Activated CD8-positive, alpha-beta memory T cell treated with anti-CD3 and anti-CD28 coated beads, Interleukin-2, amount 10 ng/mL, durations not matched to agents 7 days and 5 days (primary cell): ENCODE data around the gene CIAO2B. TPM values are rescaled to one million over a fixed set of nuclear protein-coding genes. Genes with fewer than 3 reads are reported as not detected.
"Not testable (repeated sequence)": the region's sequence is repeated elsewhere in the genome, so short reads cannot be mapped to it uniquely, and the experiment has no call there.

Source experiments
- ATAC-seq: fragments of 150-1000 bp; cut with Tn5 transposase; one replicate; pipeline ENCODE4 v1.10.0; 2021; ENCODE audit warnings: moderate library complexity
- CTCF ChIA-PET: fragments of 350-600 bp; sonication (Branson Sonifier 250); formaldehyde crosslinking; loops from one replicate; lab custom pipeline; 2021; ENCODE audit warnings: antibody characterized with exemption; lab: Charles Lee
- DNase-seq: peaks from one replicate; pipeline ENCODE4 v3.0.0-alpha.2; 2020
- H3K27ac Mint-ChIP-seq: one replicate; pipeline ENCODE4 v1.8.0; 2021; ENCODE audit warnings: mild to moderate bottlenecking, mixed read lengths
- H3K27me3 Mint-ChIP-seq: one replicate; pipeline ENCODE4 v1.8.0; 2021; ENCODE audit warnings: mixed read lengths
- H3K36me3 Mint-ChIP-seq: one replicate; pipeline ENCODE4 v1.8.0; 2021; ENCODE audit warnings: mild to moderate bottlenecking, mixed read lengths
- H3K4me1 Mint-ChIP-seq: one replicate; pipeline ENCODE4 v1.8.0; 2021; ENCODE audit warnings: mixed read lengths
- H3K4me3 Mint-ChIP-seq: one replicate; pipeline ENCODE4 v1.8.0; 2021; ENCODE audit warnings: mild to moderate bottlenecking, moderate library complexity, mixed read lengths
- H3K9me3 Mint-ChIP-seq: one replicate; pipeline ENCODE4 v1.8.0; 2022; ENCODE audit warnings: low read depth, mixed read lengths
- total RNA-seq, 2 experiments: library from RNA; stranded (reverse); gene quantifications; one replicate each; pipeline ENCODE4 v1.2.3, GENCODE V29; 2021

CIAO2B gene
- total RNA-seq, 2 experiments from 2014 or later = 124 to 131 TPM

DNA sequence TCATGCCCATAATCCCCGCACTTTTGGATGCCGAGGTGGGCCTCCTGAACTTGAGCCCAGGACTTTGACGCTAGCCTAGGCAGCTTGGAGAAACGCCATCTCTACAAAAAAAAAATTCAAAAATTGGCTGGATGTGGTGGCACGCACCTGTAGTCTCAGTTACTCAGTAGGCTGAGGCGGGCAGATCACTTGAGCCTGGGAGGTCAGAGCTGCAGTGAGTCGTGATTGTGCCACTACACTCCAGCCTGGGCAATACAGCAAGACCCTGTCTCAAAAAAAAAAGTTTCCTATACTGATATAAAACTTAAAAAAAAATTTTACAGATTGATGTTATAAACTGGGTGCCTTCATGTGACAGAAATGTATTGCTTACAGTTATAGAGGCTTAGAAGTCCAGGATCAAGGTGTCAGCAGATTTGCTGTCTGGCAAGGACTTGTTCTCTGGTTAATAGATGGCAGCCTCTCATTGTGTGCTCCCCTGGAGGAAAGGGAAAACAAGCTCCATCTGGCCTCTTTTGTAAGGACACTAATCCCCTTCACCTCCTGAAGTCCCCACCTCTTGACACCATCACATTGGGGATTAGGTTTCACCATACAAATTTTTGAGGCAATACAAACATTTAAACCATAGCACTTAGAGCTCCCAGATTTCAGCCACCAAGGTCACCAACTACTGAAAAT is 18.4 kb upstream of the CIAO2B start:
- DNase-seq (no peak), ATAC-seq (no peak)
- Mint-ChIP-seq H3K9me3 (peaks cover 3% of the 10 kb centered on the region), H3K36me3 (peaks cover 9% of the 10 kb centered on the region), H3K27ac (no peak overlapping the region), H3K4me3 (no peak overlapping the region), H3K4me1 (peaks cover 34% of the 10 kb centered on the region), H3K27me3 (peaks cover 28% of the 10 kb centered on the region)
- CTCF ChIA-PET = interaction anchor here (1.0 to 2.3 kb wide), 14 partner anchors 8 to 475 kb away, joined by 3 to 8 read pairs (median 4); partner anchors contain the start of gene CES3

DNA sequence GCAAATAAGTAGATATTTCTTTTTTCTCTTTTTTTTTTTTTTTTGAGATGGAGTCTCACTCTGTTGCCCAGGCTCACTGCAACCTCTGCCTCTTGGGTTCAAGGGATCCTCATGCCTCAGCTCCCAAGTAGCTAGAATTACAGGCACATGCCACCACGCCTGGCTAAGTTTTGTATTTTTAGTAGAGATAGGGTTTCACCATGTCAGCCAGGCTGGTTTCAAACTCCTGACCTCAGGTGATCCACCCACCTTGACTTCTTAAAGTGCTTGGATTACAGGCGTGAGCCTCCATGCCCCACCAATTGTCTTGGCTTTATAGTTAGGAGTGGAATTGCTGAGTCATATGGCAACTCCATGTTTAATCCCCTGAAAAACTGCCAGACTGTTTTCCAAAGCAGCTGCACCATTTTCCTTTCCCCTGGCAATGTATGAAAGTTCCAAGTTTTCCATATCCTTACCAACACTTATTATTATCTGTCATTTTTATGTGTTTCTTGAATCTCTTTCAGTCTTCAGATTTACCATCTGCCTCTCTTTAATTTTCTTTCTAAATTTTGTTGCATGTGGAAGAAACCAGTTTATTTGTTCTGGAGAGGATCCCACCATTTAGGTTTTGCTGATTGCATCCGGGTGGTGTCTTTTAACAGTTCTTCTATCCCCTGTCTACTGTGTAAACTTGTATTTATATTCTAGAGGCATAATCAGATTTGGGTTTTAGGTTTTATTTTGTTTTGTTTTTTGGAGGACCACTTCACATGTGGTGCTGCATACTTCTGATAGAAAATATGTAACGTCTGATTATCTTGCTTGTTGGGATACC is 17.0 kb upstream of the CIAO2B start:
- H3K36me3 Mint-ChIP-seq = peaks cover 9% of the 10 kb centered on the region
- H3K9me3 Mint-ChIP-seq = peaks cover 3% of the 10 kb centered on the region
- H3K27me3 Mint-ChIP-seq = peaks cover 28% of the 10 kb centered on the region
- no peak overlapping the region for H3K27ac Mint-ChIP-seq
- DNase-seq (no peak), ATAC-seq (no peak)
- CTCF ChIA-PET = interaction anchor here (0.9 to 6.0 kb wide), 5 partner anchors 8 to 234 kb away, joined by 3 to 34 read pairs (median 6); partner anchors contain the start of gene CES3
- peaks cover 39% of the 10 kb centered on the region for H3K4me1 Mint-ChIP-seq
- H3K4me3 Mint-ChIP-seq = no peak overlapping the region

DNA sequence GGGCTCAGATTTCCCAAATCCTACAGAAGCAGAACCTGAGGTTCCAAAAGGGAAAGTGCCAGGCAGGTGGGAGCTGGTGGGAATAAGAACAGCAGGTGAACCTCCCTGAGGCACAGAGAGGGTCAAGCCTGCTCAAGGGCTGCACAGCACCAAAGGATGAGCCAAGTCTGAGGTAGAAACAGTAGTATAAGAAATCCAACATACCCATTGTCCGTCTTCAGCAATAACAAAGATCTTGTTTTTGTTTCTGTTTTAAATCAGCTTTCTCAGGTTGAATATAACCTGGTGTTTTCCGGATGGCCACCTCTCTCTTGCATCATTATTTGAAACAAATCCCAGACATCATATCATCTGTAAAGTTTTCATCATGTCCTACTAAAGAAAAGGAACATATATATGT is 16.2 kb upstream of the CIAO2B start:
- Mint-ChIP-seq H3K27ac (no peak overlapping the region), H3K4me1 (peaks cover 39% of the 10 kb centered on the region), H3K4me3 (no peak overlapping the region), H3K9me3 (peaks cover 3% of the 10 kb centered on the region), H3K36me3 (peaks cover 9% of the 10 kb centered on the region), H3K27me3 (peaks cover 28% of the 10 kb centered on the region)
- DNase-seq (no peak), ATAC-seq (no peak)
- CTCF ChIA-PET = interaction anchor here (1.3 to 6.0 kb wide), 5 partner anchors 8 to 277 kb away, joined by 3 to 34 read pairs (median 6); partner anchors contain the start of genes CES3 and TMEM208

DNA sequence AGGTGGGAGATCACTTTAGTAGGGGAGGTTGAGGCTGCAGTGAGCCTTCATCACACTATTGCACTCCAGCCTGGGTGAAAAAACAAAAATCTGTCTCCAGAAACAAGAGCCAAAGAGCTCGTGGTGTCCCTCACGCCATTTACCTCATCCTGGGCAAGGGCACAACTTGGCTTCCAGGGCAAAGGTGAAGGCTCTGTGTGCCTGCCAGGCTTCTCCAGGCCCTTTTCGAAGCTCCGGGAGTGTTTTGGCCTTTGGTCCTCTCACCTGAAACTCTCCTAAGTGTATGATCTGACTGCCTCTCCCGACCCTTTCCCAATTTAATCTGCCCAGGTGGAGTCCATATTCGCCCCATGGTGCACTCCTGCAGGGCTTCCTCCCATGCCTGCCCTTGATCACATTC is 15.3 kb upstream of the CIAO2B start:
- Mint-ChIP-seq H3K27me3 (peaks cover 28% of the 10 kb centered on the region), H3K4me1 (peaks cover 39% of the 10 kb centered on the region), H3K9me3 (peaks cover 3% of the 10 kb centered on the region), H3K27ac (no peak overlapping the region), H3K36me3 (peaks cover 9% of the 10 kb centered on the region), H3K4me3 (no peak overlapping the region)
- DNase-seq = no peak
- CTCF ChIA-PET = interaction anchor here (1.0 to 6.0 kb wide), 5 partner anchors 9 to 278 kb away, joined by 3 to 34 read pairs (median 6); partner anchors contain the start of genes CES3 and TMEM208
- no peak for ATAC-seq

DNA sequence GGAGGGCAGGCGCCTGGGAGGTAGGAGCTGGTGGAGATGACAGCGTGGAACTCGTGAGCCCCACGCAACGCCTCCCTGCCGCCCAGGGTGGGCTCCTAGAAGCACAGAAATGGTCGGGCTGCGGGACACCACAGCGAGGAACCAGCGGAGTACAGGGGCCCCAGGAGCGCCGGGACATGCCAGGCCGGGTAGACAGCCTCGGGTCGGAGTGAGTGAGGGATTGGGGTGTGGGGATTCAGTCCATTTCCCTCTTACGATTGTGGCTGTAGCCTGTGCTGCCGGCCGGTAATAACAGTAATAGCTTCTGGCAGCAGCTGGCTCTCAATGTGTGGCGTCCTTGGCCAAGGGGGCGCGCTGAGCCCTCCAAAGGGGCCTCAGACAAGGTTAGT is 14.6 kb upstream of the CIAO2B start:
- CTCF ChIA-PET = interaction anchor here (1.0 to 6.0 kb wide), 6 partner anchors 10 to 278 kb away, joined by 3 to 34 read pairs (median 4); partner anchors contain the start of genes CES3 and TMEM208
- DNase-seq = no peak
- peak overlapping the region; percentile 79 for H3K4me3 Mint-ChIP-seq
- peaks cover 26% of the 10 kb centered on the region for H3K27me3 Mint-ChIP-seq
- no peak for ATAC-seq
- peaks cover 35% of the 10 kb centered on the region for H3K4me1 Mint-ChIP-seq
- no peak overlapping the region for H3K27ac Mint-ChIP-seq
- H3K9me3 Mint-ChIP-seq = peaks cover 3% of the 10 kb centered on the region
- peaks cover 9% of the 10 kb centered on the region for H3K36me3 Mint-ChIP-seq

GRCh38 chr16:66948134-66948836 is 14.1 kb upstream of the CIAO2B start:
- H3K27me3 Mint-ChIP-seq = peaks cover 21% of the 10 kb centered on the region
- H3K9me3 Mint-ChIP-seq = peaks cover 3% of the 10 kb centered on the region
- H3K4me1 Mint-ChIP-seq = peaks cover 33% of the 10 kb centered on the region
- H3K27ac Mint-ChIP-seq = peak overlapping the region; percentile 57
- H3K4me3 Mint-ChIP-seq = peak overlapping the region; percentile 79
- CTCF ChIA-PET = interaction anchor here (1.0 to 6.0 kb wide), 11 partner anchors 11 to 236 kb away, joined by 3 to 34 read pairs (median 4); partner anchors contain the start of genes CES3 and CIAO2B
- DNase-seq = no peak
- ATAC-seq = peak; percentile 28
- peaks cover 9% of the 10 kb centered on the region for H3K36me3 Mint-ChIP-seq

DNA sequence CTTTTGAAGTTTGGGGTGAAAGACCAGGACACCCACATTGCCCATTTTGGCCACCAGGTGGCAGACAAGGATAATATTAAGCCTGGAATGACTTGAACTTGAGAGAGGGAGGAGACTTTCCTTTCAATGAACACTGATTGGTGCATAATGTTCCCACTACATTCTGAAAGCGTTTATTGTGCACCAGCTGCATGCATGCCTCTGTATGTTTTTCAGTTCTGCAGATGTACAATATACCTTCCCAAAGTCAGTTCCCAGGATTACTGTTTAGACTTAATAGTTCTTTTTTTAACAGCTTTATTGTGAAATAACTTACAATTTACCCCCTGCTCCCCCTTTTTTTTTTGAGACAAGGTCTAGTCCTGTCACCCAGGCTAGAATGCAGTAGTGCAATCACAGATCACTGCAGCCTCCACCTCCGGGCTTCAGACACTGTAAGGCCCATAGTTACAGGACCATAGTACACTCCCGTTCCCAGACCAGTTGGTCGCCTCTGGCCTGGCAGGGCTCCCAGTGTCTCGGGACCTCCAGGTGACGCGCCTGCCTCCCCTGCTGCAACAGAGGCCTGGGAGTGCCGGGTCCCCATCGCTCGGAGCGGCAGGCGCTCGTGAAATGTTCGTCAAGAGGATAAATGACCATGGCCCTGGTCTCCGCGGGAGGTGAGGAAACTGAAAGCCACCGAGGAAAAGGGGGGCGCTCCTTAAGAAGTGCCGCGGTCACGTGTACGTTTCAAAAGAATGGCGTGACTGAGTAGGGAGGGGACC is 13.3 kb upstream of the CIAO2B start:
- peak; percentile 88 for ATAC-seq

GRCh38 chr16:66946974-66947301 is 12.7 kb upstream of the CIAO2B start:
- Mint-ChIP-seq H3K36me3 (peaks cover 19% of the 10 kb centered on the region), H3K4me3 (peak overlapping the region; percentile 79), H3K4me1 (peaks cover 33% of the 10 kb centered on the region), H3K27me3 (peaks cover 21% of the 10 kb centered on the region), H3K9me3 (peaks cover 3% of the 10 kb centered on the region), H3K27ac (no peak overlapping the region)
- no peak for ATAC-seq
- CTCF ChIA-PET = interaction anchor here (0.8 to 6.0 kb wide), 17 partner anchors 10 to 280 kb away, joined by 3 to 34 read pairs (median 4); partner anchors contain the start of genes CES3 and TMEM208
- no peak for DNase-seq

More for the DNA sequence above, 13.3 kb upstream of the CIAO2B start:
- peak; percentile 92 for DNase-seq
- H3K4me1 Mint-ChIP-seq = peaks cover 33% of the 10 kb centered on the region
- peaks cover 16% of the 10 kb centered on the region for H3K36me3 Mint-ChIP-seq
- peak overlapping the region; percentile 79 for H3K4me3 Mint-ChIP-seq
- peak overlapping the region; percentile 57 for H3K27ac Mint-ChIP-seq
- H3K9me3 Mint-ChIP-seq = peaks cover 3% of the 10 kb centered on the region
- CTCF ChIA-PET = interaction anchor here (0.5 to 6.0 kb wide), 22 partner anchors 11 to 279 kb away, joined by 3 to 34 read pairs (median 4); partner anchors contain the start of genes CES3, CIAO2B and TMEM208
- H3K27me3 Mint-ChIP-seq = peaks cover 21% of the 10 kb centered on the region

GRCh38 chr16:66946541-66946940 is 12.3 kb upstream of the CIAO2B start:
- Mint-ChIP-seq H3K36me3 (peaks cover 15% of the 10 kb centered on the region), H3K27me3 (peaks cover 18% of the 10 kb centered on the region), H3K27ac (no peak overlapping the region), H3K4me3 (no peak overlapping the region), H3K9me3 (peaks cover 1% of the 10 kb centered on the region), H3K4me1 (peaks cover 31% of the 10 kb centered on the region)
- ATAC-seq (no peak), DNase-seq (no peak)
- CTCF ChIA-PET = interaction anchor here (0.9 to 6.0 kb wide), 12 partner anchors 10 to 239 kb away, joined by 3 to 34 read pairs (median 4); partner anchors contain the start of gene CES3

GRCh38 chr16:66945939-66946338 is 11.7 kb upstream of the CIAO2B start:
- Mint-ChIP-seq H3K36me3 (peaks cover 10% of the 10 kb centered on the region), H3K4me1 (peaks cover 27% of the 10 kb centered on the region), H3K4me3 (no peak overlapping the region), H3K27ac (no peak overlapping the region), H3K27me3 (peaks cover 13% of the 10 kb centered on the region), H3K9me3 (no peaks in the 10 kb centered on the region)
- DNase-seq = no peak
- no peak for ATAC-seq
- CTCF ChIA-PET = interaction anchor here (1.0 to 6.0 kb wide), 6 partner anchors 13 to 239 kb away, joined by 3 to 34 read pairs (median 5); partner anchors contain the start of gene CES3

- H3K27ac Mint-ChIP-seq, ATAC-seq: not testable (repeated sequence)
These were observed 10.8 kb upstream of the CIAO2B start for GRCh38 chr16:66944971-66945370.

DNA sequence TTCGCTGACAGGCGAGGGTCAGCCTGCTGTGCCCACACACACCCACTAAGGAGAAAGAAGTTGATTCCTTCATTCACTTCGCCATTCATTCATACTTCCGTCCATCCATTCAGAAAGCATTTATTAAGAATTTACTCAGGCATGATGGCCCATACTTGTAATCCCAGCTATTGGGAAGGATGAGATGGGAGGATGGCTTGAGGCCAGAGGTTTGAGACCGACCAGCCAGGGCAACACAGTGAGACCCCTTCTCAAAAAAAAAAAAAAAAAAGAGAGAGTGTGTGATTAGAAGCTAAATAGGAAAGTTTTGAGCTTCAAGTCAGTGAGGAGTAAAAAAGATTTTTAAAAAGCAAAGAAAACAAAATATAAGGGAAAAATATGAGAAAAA is 9.8 kb upstream of the CIAO2B start:
- Mint-ChIP-seq H3K9me3 (no peaks in the 10 kb centered on the region), H3K36me3 (peaks cover 10% of the 10 kb centered on the region), H3K4me1 (peaks cover 15% of the 10 kb centered on the region), H3K4me3 (no peak overlapping the region), H3K27ac (no peak overlapping the region), H3K27me3 (peaks cover 7% of the 10 kb centered on the region)
- DNase-seq = no peak
- CTCF ChIA-PET = interaction anchor here (0.9 to 2.0 kb wide), 3 partner anchors 42 to 219 kb away, joined by 3 to 5 read pairs (median 3); no protein-coding TSS in a partner anchor
- no peak for ATAC-seq

More at GRCh38 chr16:66944971-66945370, 10.8 kb upstream of the CIAO2B start:
- H3K9me3 Mint-ChIP-seq, H3K4me3 Mint-ChIP-seq, DNase-seq: not testable (repeated sequence)
- CTCF ChIA-PET = interaction anchor here (1.0 to 2.0 kb wide), 4 partner anchors 43 to 231 kb away, joined by 3 to 5 read pairs (median 4); no protein-coding TSS in a partner anchor
- H3K36me3 Mint-ChIP-seq = peaks cover 10% of the 10 kb centered on the region
- peaks cover 22% of the 10 kb centered on the region for H3K4me1 Mint-ChIP-seq
- H3K27me3 Mint-ChIP-seq = peaks cover 13% of the 10 kb centered on the region
